IMR-90 (cell line): Measurements from ENCODE around the gene CRTC1. TPM values are rescaled to one million over a fixed set of nuclear protein-coding genes. Genes with fewer than 3 reads are reported as not detected.

Source experiments
- ATAC-seq: fragments of 200-7000 bp; cut with Tn5 transposase; 2 replicates; pipeline ENCODE4 v1.9.1; 2020; ENCODE audit warnings: low read depth, mild to moderate bottlenecking, moderate library complexity
- BruUV-seq: library from RNA; stranded (reverse); fragments of 400-500 nt; replicated peaks from 2 replicates; lab custom pipeline; 2021; lab: Mats Ljungman, UMichigan
- CTCF ChIA-PET: fragments of 300-600 bp; formaldehyde crosslinking; extraction: SDS; loops from one replicate; lab custom pipeline; 2021; ENCODE audit warnings: antibody characterized with exemption; lab: Yijun Ruan, JAX
- POLR2A ChIA-PET: fragments of 300-600 bp; sonication (Branson Sonifier 250); formaldehyde crosslinking; loops from one replicate; lab custom pipeline; 2022; ENCODE audit warnings: antibody characterized with exemption; ENCODE audit not compliant: unreplicated experiment; lab: Charles Lee
- DNase-seq: peaks from one replicate; pipeline ENCODE4 v3.0.0; 2013
- H2AFZ ChIP-seq: replicated peaks from 2 replicates; pipeline ENCODE3; 2013; ENCODE audit warnings: low read length, mild to moderate bottlenecking; ENCODE audit not compliant: poor library complexity
- H2AK5ac ChIP-seq: 2 replicates; pipeline ENCODE4 v1.6.1; 2013; ENCODE audit warnings: low read depth, low read length, inconsistent platforms
- H2AK9ac ChIP-seq: replicated peaks from 2 replicates; pipeline ENCODE3; 2013; ENCODE audit warnings: mild to moderate bottlenecking, low read depth, low read length, moderate library complexity; ENCODE audit not compliant: poor library complexity
- H2BK120ac ChIP-seq: 2 replicates; pipeline ENCODE4 v1.6.1; 2013; ENCODE audit warnings: low read depth, low read length, inconsistent platforms
- H2BK15ac ChIP-seq: 3 replicates; pipeline ENCODE4 v1.6.1; 2013; ENCODE audit warnings: low read depth, low read length, inconsistent platforms
- H2BK20ac ChIP-seq: 2 replicates; pipeline ENCODE4 v1.6.1; 2013; ENCODE audit warnings: low read depth, mild to moderate bottlenecking, inconsistent platforms, low read length, moderate library complexity
- H2BK5ac ChIP-seq: 2 replicates; pipeline ENCODE4 v1.6.1; 2013; ENCODE audit warnings: mild to moderate bottlenecking, low read depth, low read length, inconsistent platforms; ENCODE audit not compliant: poor library complexity, severe bottlenecking
- H3K14ac ChIP-seq: replicated peaks from 2 replicates; pipeline ENCODE4 v1.6.1; 2013; ENCODE audit warnings: low read depth, low read length, inconsistent platforms
- H3K18ac ChIP-seq: 2 replicates; pipeline ENCODE4 v1.6.1; 2013; ENCODE audit warnings: low read depth, low read length, control low read depth
- H3K23ac ChIP-seq: 2 replicates; pipeline ENCODE4 v1.6.1; 2013; ENCODE audit warnings: low read depth, low read length, inconsistent platforms
- H3K27ac ChIP-seq: 2 replicates; pipeline ENCODE4 v1.5.1; 2013; ENCODE audit warnings: mild to moderate bottlenecking, control low read depth, low read length; ENCODE audit not compliant: insufficient read depth
- H3K27me3 ChIP-seq: 2 replicates; pipeline ENCODE4 v1.6.1; 2013; ENCODE audit warnings: low read length; ENCODE audit not compliant: control insufficient read depth, insufficient read depth
- H3K36me3 ChIP-seq: 2 replicates; pipeline ENCODE4 v1.6.1; 2013; ENCODE audit warnings: low read length, mixed read lengths; ENCODE audit not compliant: control insufficient read depth, insufficient read depth
- H3K4ac ChIP-seq: 2 replicates; pipeline ENCODE4 v1.6.1; 2013; ENCODE audit warnings: low read depth, low read length, inconsistent platforms
- H3K4me1 ChIP-seq: 2 replicates; pipeline ENCODE4 v1.6.1; 2013; ENCODE audit warnings: low read length, mixed read lengths; ENCODE audit not compliant: control insufficient read depth, insufficient read depth
- H3K4me2 ChIP-seq: 2 replicates; pipeline ENCODE4 v1.6.1; 2013; ENCODE audit warnings: low read depth, mild to moderate bottlenecking, control low read depth, low read length, moderate library complexity
- H3K4me3 ChIP-seq: 2 replicates; pipeline ENCODE4 v1.5.1; 2013; ENCODE audit warnings: low read depth, mild to moderate bottlenecking, control low read depth, low read length, moderate library complexity; ENCODE audit not compliant: insufficient read depth
- H3K56ac ChIP-seq: 2 replicates; pipeline ENCODE4 v1.6.1; 2013; ENCODE audit warnings: low read length, inconsistent platforms; ENCODE audit not compliant: insufficient read depth; ENCODE audit errors: extremely low read depth
- H3K79me1 ChIP-seq, 2 experiments: 2 replicates each; pipeline ENCODE4 v1.6.1; 2013; ENCODE audit warnings: low read length in 2 of 2, inconsistent platforms in 1 of 2, low read depth in 1 of 2
- H3K9ac ChIP-seq: 2 replicates; pipeline ENCODE4 v1.6.1; 2013; ENCODE audit warnings: low read depth, low read length, control low read depth
- H3K9me1 ChIP-seq: 2 replicates; pipeline ENCODE4 v1.6.1; 2013; ENCODE audit warnings: low read length, inconsistent platforms; ENCODE audit not compliant: insufficient read depth
- H3K9me3 ChIP-seq: 2 replicates; pipeline ENCODE4 v1.6.1; 2013; ENCODE audit warnings: low read length; ENCODE audit not compliant: control insufficient read depth, insufficient read depth
- H4K20me1 ChIP-seq: 2 replicates; pipeline ENCODE4 v1.6.1; 2013; ENCODE audit warnings: low read length, inconsistent platforms; ENCODE audit not compliant: insufficient read depth
- H4K5ac ChIP-seq: 2 replicates; pipeline ENCODE4 v1.6.1; 2013; ENCODE audit warnings: mild to moderate bottlenecking, low read depth, low read length, control low read depth
- H4K8ac ChIP-seq, 2 experiments: 2 replicates each; pipeline ENCODE4 v1.6.1; 2013; ENCODE audit warnings: low read depth in 2 of 2, low read length in 2 of 2, control low read depth in 1 of 2, inconsistent platforms in 1 of 2
- H4K91ac ChIP-seq: 2 replicates; pipeline ENCODE4 v1.6.1; 2013; ENCODE audit warnings: low read depth, low read length, inconsistent platforms; ENCODE audit not compliant: insufficient read depth
- CHD1 ChIP-seq: IDR thresholded peaks from 2 replicates; pipeline ENCODE4 v1.6.1; 2012; ENCODE audit warnings: low read depth, low read length, improper control_type of control experiment
- CTCF ChIP-seq: conservative IDR thresholded peaks from 2 replicates; pipeline ENCODE4 v1.5.1; 2012; ENCODE audit warnings: mild to moderate bottlenecking, low read depth, low read length, improper control_type of control experiment
- RAD21 ChIP-seq: IDR thresholded peaks from 2 replicates; pipeline ENCODE4 v1.6.1; 2012; ENCODE audit warnings: low read length, improper control_type of control experiment
- SMC3 ChIP-seq: fragments of 150-350 bp; IDR thresholded peaks from 2 replicates; pipeline ENCODE4 v1.6.1; 2016; ENCODE audit warnings: low read depth, mild to moderate bottlenecking, antibody characterized with exemption, low read length, moderate library complexity
- WGBS, 2 experiments: methylation state at CpG; one replicate each; pipeline versions ENCODE4 v1.1.5 to v1.1.7; 2013; ENCODE audit warnings: missing lambda C conversion rate in 2 of 2; ENCODE audit not compliant: insufficient read length in 1 of 2; ENCODE audit errors: extremely low coverage in 2 of 2; 5-methylcytosine and 5-hydroxymethylcytosine counted together
- dilution Hi-C: fragments of 300-500 bp; cut with HindIII; formaldehyde crosslinking; loops from one replicate; pipeline ENCODE4 v1.14.3; 2018; ENCODE audit warnings: low sequenced_read_pairs; ENCODE audit not compliant: unreplicated experiment
- in situ Hi-C: fragments of 300-500 bp; cut with MboI; formaldehyde crosslinking; loops from 3 replicates; pipeline ENCODE4 v1.14.3; 2019; ENCODE audit warnings: low sequenced_read_pairs, inconsistent platforms, mixed read lengths
- intact Hi-C: fragments of 100-400 bp; cut with micrococcal nuclease; formaldehyde crosslinking; loops from 2 replicates; pipeline ENCODE4 v1.10.0; 2022
- polyA plus RNA-seq, 3 experiments: library from polyadenylated mRNA; depleted of rRNA; stranded (reverse); fragments of >200 nt; gene quantifications; 2 replicates each; pipeline ENCODE4 v1.2.3, GENCODE V29; 2012; ENCODE audit warnings: low replicate concordance in 1 of 3
- total RNA-seq: library from RNA; depleted of rRNA; stranded (reverse); fragments of >200 nt; gene quantifications from 2 replicates; pipeline ENCODE4 v1.2.3, GENCODE V29; 2012

Gene CRTC1
- total and polyA plus RNA-seq, 2 of the 4 experiments (the other 2 are of a cell fraction) = 0.18 to 5.7 TPM

- WGBS, 2 experiments = 83% methylated on average over 3 of the region's 13 CpGs; no CpG with 5 or more reads in 1 of the 2 experiments
- H3K27me3 ChIP-seq = no peaks in the 10 kb centered on the region
- H3K36me3 ChIP-seq = peaks cover 12% of the 10 kb centered on the region
- H2BK120ac ChIP-seq = no peak overlapping the region
- peak; percentile 50 for DNase-seq
- H3K27ac ChIP-seq = no peak overlapping the region
- H3K18ac ChIP-seq = no peak overlapping the region; the same call in 1 of the 2 replicates
- in situ Hi-C loops = no loop called here
- H2BK15ac ChIP-seq = no peak overlapping the region
- ChIA-PET CTCF (interaction anchor here (1.3 kb wide), 1 partner anchor 174 kb away, joined by 8 read pairs; no protein-coding TSS in a partner anchor), POLR2A (no interaction called here)
- peaks cover 3% of the 10 kb centered on the region; the same call in 1 of the 2 replicates for H4K20me1 ChIP-seq
- H2BK5ac ChIP-seq = no peak overlapping the region
- peak overlapping the region; percentile 4 for H2AFZ ChIP-seq
- no peak for TF ChIP-seq CHD1
- peak; percentile 19; the same call in 1 of the 2 replicates for TF ChIP-seq SMC3
- peak; percentile 35 for TF ChIP-seq CTCF
- TF ChIP-seq RAD21 = peak; percentile 57
- no peaks in the 10 kb centered on the region; the same call in 1 of the 2 replicates for H3K9me1 ChIP-seq
- H3K23ac ChIP-seq = no peak overlapping the region
- no peak overlapping the region for H3K56ac ChIP-seq
- BruUV-seq = no TSS peak
- no peak overlapping the region for H3K4me2 ChIP-seq
- 0 out of 2 replicates have a peak overlapping the region, but pooled peaks have one; percentile 15 for H3K14ac ChIP-seq
- H3K4me1 ChIP-seq = peaks cover 16% of the 10 kb centered on the region
- no peak overlapping the region for H4K5ac ChIP-seq
- peak overlapping the region; percentile 3; the same call in 1 of the 2 replicates for H4K91ac ChIP-seq
- H2AK5ac ChIP-seq = 0 out of 2 replicates have a peak overlapping the region, but pooled peaks have one; percentile 4
- dilution Hi-C loops = no loop called here
- 0 out of 2 replicates have a peak, but pooled peaks cover 2% of the 10 kb centered on the region for H3K9me3 ChIP-seq
- H3K9ac ChIP-seq = no peak overlapping the region
- no peak overlapping the region for H2BK20ac ChIP-seq
- H3K79me1 ChIP-seq = peaks cover 0 to 8% of the 10 kb centered on the region in 2 experiments; a peak in 2 of 4 replicates
- H4K8ac ChIP-seq = no peak overlapping the region
- no peak overlapping the region for H3K4me3 ChIP-seq
- H3K4ac ChIP-seq = peak overlapping the region; percentile 32; the same call in 1 of the 2 replicates
- peak; percentile 53 for ATAC-seq
- H2AK9ac ChIP-seq = peak overlapping the region; percentile 8
- intact Hi-C loops = loop anchor here (1.0 to 10.0 kb wide), 3 partner anchors 78 to 218 kb away; no protein-coding TSS in a partner anchor
Observed at GRCh38 chr19:18672606-18673337, 10.7 kb upstream of the CRTC1 start.
